Pancreas (tissue), 10 donors: ENCODE results near the gene ZNF512B. TPM values are rescaled to one million over a fixed set of nuclear protein-coding genes. Genes with fewer than 3 reads are reported as not detected.

Experiments used
- ATAC-seq, 4 donors: fragments of 200-7000 bp; cut with Tn5 transposase; one replicate each; pipeline versions ENCODE4 v1.8.0 to v1.9.1; 2020; ENCODE audit warnings: mild to moderate bottlenecking in 4 of 4, moderate library complexity in 4 of 4
- DNase-seq, 6 donors: peaks; one replicate each; pipeline ENCODE4 v3.0.0-alpha.2; 2020
- FAIRE-seq: peaks from 2 replicates; lab custom pipeline; 2012; peaks lifted over from hg19 to GRCh38; lab: Jason Lieb, UNC
- H3K27ac ChIP-seq, 4 donors: fragments of 200-600 bp; sonication (generic); 1 replicate in 3 of 4; 2 replicates in 1 of 4; pipeline versions ENCODE4 v1.5.0 to v1.8.0; 2020
- H3K27me3 ChIP-seq, 4 donors: fragments of 200-600 bp; one replicate each; pipeline ENCODE4 v1.8.0; 2021
- H3K36me3 ChIP-seq, 3 donors: fragments of 200-600 bp; sonication (generic) in 1 of 3; one replicate each; pipeline versions ENCODE4 v1.5.0 to v1.8.0; 2020 to 2021
- H3K4me1 ChIP-seq, 3 donors: fragments of 200-600 bp; one replicate each; pipeline ENCODE4 v1.8.0; 2021
- H3K4me3 ChIP-seq, 4 donors: fragments of 200-600 bp; sonication (generic) in 2 of 4; one replicate each; pipeline versions ENCODE4 v1.5.0 to v1.8.0; 2020 to 2021
- H3K9me3 ChIP-seq, 4 donors: fragments of 200-600 bp; one replicate each; pipeline ENCODE4 v1.8.0; 2021
- WGBS, 2 donors: extraction: QIAGEN DNeasy Blood & Tissue Kit; methylation state at CpG; one replicate each; pipeline ENCODE4 v1.1.7; 2013; 5-methylcytosine and 5-hydroxymethylcytosine counted together
- intact Hi-C, 3 donors: fragments of 100-400 bp; cut with DNase I; formaldehyde crosslinking; loops; one replicate each; pipeline versions ENCODE4 v1.11.1 to v1.14.2; 2022
- polyA plus RNA-seq, 2 donors: library from polyadenylated mRNA; stranded (reverse); fragments of 200-250 nt; gene quantifications; one replicate each; pipeline ENCODE4 v1.2.3, GENCODE V29; 2013
- total RNA-seq, 6 donors: library from RNA; stranded (reverse); fragmentation: NEBNext Ultra II Directional in 4 of 6; extraction: Animal tissue kit (Norgen Biotek cat#: 25700) in 4 of 6; gene quantifications; one replicate each; pipeline versions ENCODE4 v1.2.1 to v1.2.4, GENCODE V29; 2021 to 2023
- TF ChIP-seq, protein P1 (sequence below), 4 donors: fragments of 200-600 bp; sonication (generic) in 3 of 4; IDR thresholded peaks; one replicate each; pipeline versions ENCODE4 v1.5.0 to v1.8.0; 2021; ENCODE audit warnings: antibody characterized with exemption in 4 of 4
- donor health status: healthy with polysubstance abuse.
- donor health status: DM: no; HTN: no; CAD: no; lungs with moderate emphysema.
- donor health status: DM: no; HTN: no; CAD: no.
- donor health status: control.
- donor health status: control.
- donor health status: Bipolar disorder and iron deficiency.
- donor health status: DM: yes; HTN: yes; CAD: no.
- donor health status: DM: no; HTN: no; CAD: no.
- donor health status: DM: no; HTN: no; CAD: no.
- donor health status: DM: yes; HTN: yes; CAD: no.

Gene ZNF512B
- total and polyA plus RNA-seq, 8 donors: 8.5 to 22.0 (median 11.4) TPM

DNA sequence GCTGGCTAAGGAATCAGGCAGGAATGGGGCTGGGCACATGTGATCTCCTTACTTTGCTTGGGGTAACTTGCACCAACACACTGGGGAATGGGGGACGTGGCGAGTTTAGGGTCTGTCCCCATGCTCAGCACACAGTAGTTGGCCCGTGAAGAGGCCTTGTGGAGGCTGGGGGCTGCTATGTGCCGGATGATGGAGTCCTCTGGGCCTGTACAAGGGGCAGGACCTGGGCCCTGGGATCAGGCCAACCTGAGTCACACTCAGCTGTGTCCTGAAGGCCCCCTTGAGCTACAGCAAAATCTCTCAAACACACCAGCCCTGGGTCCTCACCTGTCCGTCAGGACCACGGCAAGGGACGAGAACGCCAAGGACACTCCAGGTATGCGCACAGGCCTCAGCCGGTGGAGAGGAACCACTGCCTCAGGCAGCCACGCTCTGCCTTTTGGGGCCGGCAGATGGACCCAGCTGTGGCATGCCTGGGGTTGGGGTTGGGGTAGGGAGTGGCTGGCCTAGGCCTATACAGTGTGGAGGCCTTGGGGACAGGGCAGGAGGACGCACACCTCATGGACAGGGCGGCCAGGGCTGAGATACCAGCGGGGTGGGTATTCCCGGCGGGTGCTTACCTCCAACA, 24.6 kb downstream of the ZNF512B start:
- ATAC-seq (no peak), DNase-seq (peak in 2 of 6 donors; percentile 50 to 51), FAIRE-seq (no peak)
- WGBS, 2 donors: 84 to 86% methylated on average over 17 of the region's 17 CpGs
- H3K27me3 ChIP-seq: no peaks in the 10 kb centered on the region
- no peaks in the 10 kb centered on the region for H3K9me3 ChIP-seq
- peaks cover 10 to 20% (median 13%) of the 10 kb centered on the region in 3 donors for H3K4me1 ChIP-seq
- no peak overlapping the region for H3K4me3 ChIP-seq
- H3K27ac ChIP-seq: no peak overlapping the region
- H3K36me3 ChIP-seq: peaks cover 3 to 45% (median 16%) of the 10 kb centered on the region in 3 donors
- intact Hi-C loops: no loop called here
- TF ChIP-seq, protein P1, sequence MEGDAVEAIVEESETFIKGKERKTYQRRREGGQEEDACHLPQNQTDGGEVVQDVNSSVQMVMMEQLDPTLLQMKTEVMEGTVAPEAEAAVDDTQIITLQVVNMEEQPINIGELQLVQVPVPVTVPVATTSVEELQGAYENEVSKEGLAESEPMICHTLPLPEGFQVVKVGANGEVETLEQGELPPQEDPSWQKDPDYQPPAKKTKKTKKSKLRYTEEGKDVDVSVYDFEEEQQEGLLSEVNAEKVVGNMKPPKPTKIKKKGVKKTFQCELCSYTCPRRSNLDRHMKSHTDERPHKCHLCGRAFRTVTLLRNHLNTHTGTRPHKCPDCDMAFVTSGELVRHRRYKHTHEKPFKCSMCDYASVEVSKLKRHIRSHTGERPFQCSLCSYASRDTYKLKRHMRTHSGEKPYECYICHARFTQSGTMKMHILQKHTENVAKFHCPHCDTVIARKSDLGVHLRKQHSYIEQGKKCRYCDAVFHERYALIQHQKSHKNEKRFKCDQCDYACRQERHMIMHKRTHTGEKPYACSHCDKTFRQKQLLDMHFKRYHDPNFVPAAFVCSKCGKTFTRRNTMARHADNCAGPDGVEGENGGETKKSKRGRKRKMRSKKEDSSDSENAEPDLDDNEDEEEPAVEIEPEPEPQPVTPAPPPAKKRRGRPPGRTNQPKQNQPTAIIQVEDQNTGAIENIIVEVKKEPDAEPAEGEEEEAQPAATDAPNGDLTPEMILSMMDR (IDR thresholded peaks at IDR 0.05): no peak

DNA sequence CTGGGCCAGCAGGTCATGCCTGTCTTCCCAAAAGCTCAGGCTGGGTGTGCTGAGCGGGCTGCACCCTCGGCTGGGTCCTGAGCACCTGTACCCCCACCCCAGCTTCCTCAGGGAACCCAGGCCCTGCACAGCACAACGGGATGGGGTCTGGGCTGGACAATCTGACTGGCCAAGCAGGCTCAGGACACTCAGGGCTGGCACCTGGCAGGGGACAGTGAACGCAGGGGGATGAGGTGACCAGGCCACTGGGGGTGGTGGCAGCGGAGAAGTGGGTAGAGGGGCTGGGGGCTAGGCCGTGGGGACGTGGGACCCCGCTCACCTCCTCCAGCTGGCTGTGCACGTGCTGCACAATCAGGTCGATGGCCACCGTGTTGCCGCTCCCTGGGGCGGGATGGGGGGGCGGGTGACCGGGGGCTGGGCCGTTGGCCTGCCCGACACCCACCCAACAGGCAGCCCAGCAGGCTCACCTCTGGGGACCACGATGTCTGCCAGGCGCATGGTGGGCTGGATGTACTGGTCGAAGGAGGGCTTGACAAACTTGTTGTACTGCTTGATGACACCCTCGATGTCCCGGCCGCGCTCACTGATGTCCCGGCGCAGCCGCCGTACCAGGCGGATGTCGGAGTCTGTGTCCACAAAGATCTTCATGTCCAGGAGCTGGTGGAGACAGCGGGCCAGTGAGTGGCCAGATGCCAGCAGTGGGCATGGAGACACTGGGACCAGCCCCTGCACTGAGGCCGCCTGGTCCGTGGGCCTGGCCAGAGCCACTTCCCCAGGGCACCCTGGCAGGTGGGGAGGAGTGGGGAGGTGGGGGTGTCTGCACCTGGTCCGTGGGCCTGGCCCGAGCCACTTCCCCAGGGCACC, 25.4 kb downstream of the ZNF512B start:
- Histone ChIP-seq H3K4me3 (no peak overlapping the region), H3K36me3 (peaks cover 3 to 48% (median 17%) of the 10 kb centered on the region in 3 donors), H3K27me3 (no peaks in the 10 kb centered on the region), H3K27ac (no peak overlapping the region), H3K9me3 (no peaks in the 10 kb centered on the region), H3K4me1 (peaks cover 4 to 12% (median 7%) of the 10 kb centered on the region in 3 donors)
- FAIRE-seq (no peak), ATAC-seq (no peak), DNase-seq (peak in 5 of 6 donors; percentile 10 to 81 (median 56))
- intact Hi-C loops: no loop called here
- WGBS, 2 donors: 88 to 93% methylated on average over 35 of the region's 35 CpGs
- TF ChIP-seq, protein P1 (IDR thresholded peaks at IDR 0.05): no peak

DNA sequence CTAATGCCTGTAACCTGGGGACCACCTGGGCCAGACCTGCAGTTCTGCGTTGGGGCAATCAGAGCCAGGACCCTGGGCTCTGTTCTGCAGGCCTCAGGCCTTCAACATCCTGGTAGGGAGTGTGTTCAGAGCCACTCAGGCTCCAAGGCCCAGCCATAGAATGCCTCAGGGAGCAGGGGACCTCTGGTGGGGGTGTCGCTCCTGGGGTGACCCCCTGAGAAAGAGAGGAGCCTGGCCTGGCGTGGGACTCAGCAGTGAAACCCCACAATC, 26.0 kb downstream of the ZNF512B start:
- Histone ChIP-seq H3K27ac (no peak overlapping the region), H3K9me3 (no peaks in the 10 kb centered on the region), H3K36me3 (peaks cover 3 to 48% (median 17%) of the 10 kb centered on the region in 3 donors), H3K27me3 (no peaks in the 10 kb centered on the region), H3K4me3 (no peak overlapping the region), H3K4me1 (peaks cover 1 to 6% (median 2%) of the 10 kb centered on the region in 3 donors)
- 90 to 94% methylated on average over 3 of the region's 3 CpGs for WGBS, 2 donors
- intact Hi-C loops: no loop called here
- TF ChIP-seq, protein P1 (IDR thresholded peaks at IDR 0.05): no peak
- ATAC-seq (no peak), DNase-seq (peak in 1 of 6 donors; percentile 80), FAIRE-seq (no peak)

DNA sequence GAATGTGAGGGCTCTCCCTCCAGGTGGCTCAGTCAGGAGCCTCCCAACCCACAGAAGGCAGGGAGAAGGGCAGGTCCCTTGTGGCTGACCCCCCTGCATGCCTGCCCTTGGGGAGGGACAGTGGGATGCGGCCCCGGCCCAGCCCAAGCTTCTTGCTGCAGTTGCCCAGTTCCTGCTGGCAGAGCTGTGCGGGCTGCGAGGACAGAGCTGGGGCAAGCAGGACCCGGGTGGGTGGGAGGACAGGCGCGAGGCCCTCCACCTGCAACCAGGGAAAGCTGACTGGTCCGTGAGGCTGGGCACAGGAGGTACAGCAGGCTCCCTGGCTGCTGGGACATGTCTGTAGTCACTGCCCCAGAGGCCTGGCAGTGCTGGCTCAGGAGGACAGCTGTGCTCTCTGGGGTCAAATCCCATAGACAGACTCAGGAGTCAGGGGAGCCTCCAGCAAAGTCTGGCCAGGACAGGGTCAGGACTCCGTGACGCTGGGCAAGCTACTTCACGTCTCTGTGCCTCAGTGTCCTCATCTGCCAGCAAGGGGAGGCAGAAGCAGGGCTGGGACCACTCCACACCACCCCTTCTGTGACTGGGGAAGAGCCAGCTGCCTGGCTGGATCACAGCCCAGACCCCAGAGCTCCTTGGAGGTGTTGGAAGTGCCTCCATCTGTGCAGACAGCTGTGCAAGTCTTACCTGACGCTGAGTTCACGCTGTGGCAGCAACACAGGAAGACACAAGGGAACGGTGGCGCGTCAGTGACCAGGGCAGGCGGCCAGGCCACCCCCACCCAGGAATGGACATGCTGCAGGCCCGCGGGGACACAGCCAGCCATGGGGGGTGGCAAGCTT, 26.5 kb downstream of the ZNF512B start:
- no peaks in the 10 kb centered on the region for H3K27me3 ChIP-seq
- peaks cover 0 to 3% (median 0%) of the 10 kb centered on the region in 3 donors for H3K4me1 ChIP-seq
- peak in 1 of 4 donors; percentile 1 for ATAC-seq
- DNase-seq: peak in 4 of 6 donors; percentile 12 to 82 (median 48)
- WGBS, 2 donors: 72 to 77% methylated on average over 18 to 19 of the region's 19 CpGs
- TF ChIP-seq, protein P1 (IDR thresholded peaks at IDR 0.05): no peak
- no peak overlapping the region for H3K4me3 ChIP-seq
- no peak overlapping the region for H3K27ac ChIP-seq
- intact Hi-C loops: no loop called here
- FAIRE-seq: no peak
- no peaks in the 10 kb centered on the region for H3K9me3 ChIP-seq
- H3K36me3 ChIP-seq: peaks cover 3 to 48% (median 17%) of the 10 kb centered on the region in 3 donors
